NCI-H1105 treated with DMSO at 0.1 percent for 48 hours (cell line): ENCODE results near the gene HOXA2.

Experiments
- DNase-seq: peaks from one replicate; lab custom pipeline; 2025; lab: John Stamatoyannopoulos, UW

The HOXA2 gene

GRCh38 chr7:27098578-27099451, 3.7 kb downstream of the HOXA2 start:
- DNase-seq: peak; percentile 61

- DNase-seq: no peak
Measured at GRCh38 chr7:27097686-27098577, 4.6 kb downstream of the HOXA2 start.

- peak; percentile 32 for DNase-seq
Measured at GRCh38 chr7:27096768-27097514, 5.5 kb downstream of the HOXA2 start.

- peak; percentile 79 for DNase-seq
Measured at GRCh38 chr7:27095897-27096767, 6.4 kb downstream of the HOXA2 start, which contains the start of gene HOXA1. HOXA1 (minus strand) TSS chr7:27096000; CDS start chr7:27095912, 88 bp downstream.

- no peak for DNase-seq
Measured at GRCh38 chr7:27095050-27095896, 7.2 kb downstream of the HOXA2 start.

GRCh38 chr7:27094304-27095049, 8.0 kb downstream of the HOXA2 start:
- no peak for DNase-seq

GRCh38 chr7:27093184-27093895, 9.1 kb downstream of the HOXA2 start:
- no peak for DNase-seq

GRCh38 chr7:27092819-27093110, 9.7 kb downstream of the HOXA2 start:
- DNase-seq: no peak

- DNase-seq: no peak
Measured at GRCh38 chr7:27091941-27092818, 10.3 kb downstream of the HOXA2 start.

GRCh38 chr7:27091105-27091504, 11.4 kb downstream of the HOXA2 start:
- DNase-seq: peak; percentile 4

GRCh38 chr7:27088002-27088922, 14.2 kb downstream of the HOXA2 start:
- DNase-seq: no peak

- no peak for DNase-seq
Measured at GRCh38 chr7:27083646-27084045, 18.8 kb downstream of the HOXA2 start.

GRCh38 chr7:27082171-27082570, 20.3 kb downstream of the HOXA2 start:
- DNase-seq: no peak

GRCh38 chr7:27080844-27081436, 21.5 kb downstream of the HOXA2 start:
- DNase-seq: no peak

- DNase-seq: no peak
Measured at GRCh38 chr7:27079234-27079975, 23.1 kb downstream of the HOXA2 start.
